ENCODE measurements around the gene PHB1. TPM values are rescaled to one million over a fixed set of nuclear protein-coding genes. Genes with fewer than 3 reads are reported as not detected.
A peak's percentile ranks its signal among the peaks of the same experiment; 100 is the strongest.

Gene PHB1
- total RNA-seq, 5 donors from 2014 or later (not counting 1 experiment from before 2014, with no cell fraction given) = 49.4 to 84.6 (median 74.7) TPM

DNA sequence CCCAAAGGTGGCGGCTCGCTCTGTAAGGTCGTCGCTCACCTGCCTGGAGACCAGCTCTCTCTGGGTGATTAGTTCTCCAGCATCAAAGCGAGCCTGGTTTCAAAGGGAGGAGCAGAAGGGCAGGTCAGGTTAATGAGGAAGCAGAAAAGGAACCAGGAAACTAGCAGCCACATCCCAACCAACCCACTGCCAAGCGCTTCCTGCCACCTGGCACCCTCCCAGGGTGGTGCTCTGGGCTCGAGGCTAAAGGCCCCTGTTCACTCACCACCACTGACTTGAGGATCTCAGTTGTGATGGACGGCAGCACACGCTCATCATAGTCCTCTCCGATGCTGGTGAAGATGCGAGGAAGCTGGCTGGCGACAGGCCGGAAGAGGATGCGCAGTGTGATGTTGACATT lies 5.6 kb downstream of the PHB1 start:
- peak overlapping the region in 1 of 2 donors; percentile 22 for H3K27ac Mint-ChIP-seq

DNA sequence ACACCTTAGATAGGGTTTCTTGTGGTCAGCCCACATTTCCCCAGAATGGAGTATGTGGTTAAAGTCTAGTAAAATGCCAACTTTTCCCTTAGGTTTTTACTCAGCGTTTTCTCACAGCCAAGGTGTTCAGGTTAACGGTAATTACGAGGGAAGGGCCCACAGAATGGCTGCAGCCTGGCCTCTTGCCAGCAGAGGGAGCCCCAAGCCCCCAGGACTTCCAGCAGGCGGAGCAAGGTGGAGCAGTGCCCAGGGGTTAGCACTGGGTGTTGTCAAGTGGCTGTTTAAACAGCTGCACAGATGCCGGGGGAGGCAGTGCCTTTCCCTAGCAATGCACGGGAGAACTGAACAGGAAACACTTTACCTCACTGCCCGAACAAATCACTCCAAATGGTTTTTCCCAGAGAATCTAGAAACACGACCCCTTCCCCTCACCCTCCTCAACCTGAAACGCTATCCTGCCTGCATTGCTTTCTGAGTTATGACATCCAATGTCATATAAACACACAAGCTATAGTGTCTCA lies 6.6 kb downstream of the PHB1 start:
- Mint-ChIP-seq H3K4me1 (peaks cover 32 to 38% (median 36%) of the 10 kb centered on the region in 3 donors), H3K36me3 (peaks cover 71% of the 10 kb centered on the region), H3K27ac (peak overlapping the region in 1 of 2 donors; percentile 61), H3K9me3 (no peaks in the 10 kb centered on the region), H3K27me3 (no peaks in the 10 kb centered on the region), H3K4me3 (no peak overlapping the region)
- Histone ChIP-seq H3K9me3 (no peaks in the 10 kb centered on the region), H3K4me3 (ENCODE audit: control insufficient read depth in 1 of 2, extremely low read depth in 1 of 2, low read length in 1 of 2) (no peak overlapping the region), H3K4me1 (ENCODE audit: control insufficient read depth in 1 of 2, extremely low read depth in 1 of 2, insufficient read depth in 2 of 2, low read length in 2 of 2) (peaks cover 3 to 35% of the 10 kb centered on the region in 2 experiments), H3K27ac (ENCODE audit: low read length) (no peak overlapping the region), H3K27me3 (replicated peaks in 1 of 2; ENCODE audit: control insufficient read depth in 2 of 2, extremely low read depth in 1 of 2, insufficient read depth in 2 of 2, low read length in 1 of 2) (no peaks in the 10 kb centered on the region), H3K36me3 (ENCODE audit: control insufficient read depth in 2 of 2, extremely low read depth in 1 of 2, insufficient read depth in 1 of 2, low read length in 1 of 2) (peaks cover 17 to 90% of the 10 kb centered on the region in 2 donors)
- POLR2A ChIA-PET = interaction anchor here in 1 of 2 donors (1.1 kb wide), 1 partner anchor 150 kb away, joined by 3 read pairs; no protein-coding TSS in a partner anchor
- CTCF ChIA-PET = interaction anchor here (0.6 to 1.9 kb wide), 9 partner anchors 10 to 149 kb away, joined by 3 to 19 read pairs (median 3); no protein-coding TSS in a partner anchor
- ATAC-seq (replicated peaks in 1 of 4) = peak; percentile 94 to 99 (median 96)
- WGBS (ENCODE audit: insufficient coverage) = 20% methylated on average over 9 of the region's 9 CpGs
- DNase-seq = peak; percentile 62 to 89 (median 79)

More for the DNA sequence above, 5.6 kb downstream of the PHB1 start:
- Mint-ChIP-seq H3K36me3 (peaks cover 63% of the 10 kb centered on the region), H3K4me3 (no peak overlapping the region), H3K9me3 (no peaks in the 10 kb centered on the region), H3K4me1 (peaks cover 29 to 35% (median 34%) of the 10 kb centered on the region in 3 donors), H3K27me3 (no peaks in the 10 kb centered on the region)
- no peaks in the 10 kb centered on the region for H3K27me3 ChIP-seq (replicated peaks in 1 of 2; ENCODE audit: control insufficient read depth in 2 of 2, extremely low read depth in 1 of 2, insufficient read depth in 2 of 2, low read length in 1 of 2)
- no peak for DNase-seq
- no peaks in the 10 kb centered on the region for H3K9me3 ChIP-seq
- CTCF ChIA-PET = interaction anchor here (0.6 to 1.9 kb wide), 4 partner anchors 78 to 148 kb away, joined by 3 to 10 read pairs (median 3); no protein-coding TSS in a partner anchor
- peaks cover 13 to 85% of the 10 kb centered on the region in 2 donors for H3K36me3 ChIP-seq (ENCODE audit: control insufficient read depth in 2 of 2, extremely low read depth in 1 of 2, insufficient read depth in 1 of 2, low read length in 1 of 2)
- peaks cover 7 to 31% of the 10 kb centered on the region in 2 experiments for H3K4me1 ChIP-seq (ENCODE audit: control insufficient read depth in 1 of 2, extremely low read depth in 1 of 2, insufficient read depth in 2 of 2, low read length in 2 of 2)
- ATAC-seq (replicated peaks in 1 of 4) = no peak
- H3K4me3 ChIP-seq (ENCODE audit: control insufficient read depth in 1 of 2, extremely low read depth in 1 of 2, low read length in 1 of 2) = no peak overlapping the region
- no peak overlapping the region for H3K27ac ChIP-seq (ENCODE audit: low read length)
- WGBS (ENCODE audit: insufficient coverage) = 90% methylated on average over 12 of the region's 14 CpGs
- POLR2A ChIA-PET = interaction anchor here in 1 of 2 donors (0.5 kb wide), 1 partner anchor 128 kb away, joined by 5 read pairs; no protein-coding TSS in a partner anchor

DNA sequence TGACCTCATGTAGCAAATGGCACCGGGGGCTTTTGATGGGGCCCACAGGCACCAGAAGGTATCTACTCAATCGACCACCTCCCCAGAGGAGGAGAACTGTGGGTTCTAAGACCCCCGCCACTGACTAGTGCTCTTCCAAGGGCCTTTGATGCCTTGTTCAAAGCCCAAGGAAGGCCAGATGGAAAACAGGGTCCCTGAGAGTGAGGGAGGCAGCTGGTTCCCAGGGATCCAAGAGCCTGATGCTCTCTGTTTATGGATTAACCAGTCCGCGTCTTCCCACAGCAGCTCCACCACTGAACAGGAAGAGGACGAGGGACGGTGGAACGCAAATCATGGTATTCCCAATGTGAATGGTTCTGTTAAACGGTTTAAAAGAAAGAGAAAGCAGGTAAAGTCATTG lies 7.6 kb downstream of the PHB1 start:
- POLR2A ChIA-PET = no interaction called here
- Mint-ChIP-seq H3K9me3 (no peaks in the 10 kb centered on the region), H3K27ac (no peak overlapping the region), H3K27me3 (no peaks in the 10 kb centered on the region), H3K4me3 (no peak overlapping the region), H3K4me1 (peaks cover 31 to 42% (median 35%) of the 10 kb centered on the region in 3 donors), H3K36me3 (peaks cover 75% of the 10 kb centered on the region)
- CTCF ChIA-PET = interaction anchor here (0.7 to 1.9 kb wide), 5 partner anchors 10 to 150 kb away, joined by 3 to 19 read pairs (median 7); no protein-coding TSS in a partner anchor
- Histone ChIP-seq H3K4me1 (ENCODE audit: control insufficient read depth in 1 of 2, extremely low read depth in 1 of 2, insufficient read depth in 2 of 2, low read length in 2 of 2) (peaks cover 3 to 45% of the 10 kb centered on the region in 2 experiments), H3K4me3 (ENCODE audit: control insufficient read depth in 1 of 2, extremely low read depth in 1 of 2, low read length in 1 of 2) (no peak overlapping the region), H3K27me3 (replicated peaks in 1 of 2; ENCODE audit: control insufficient read depth in 2 of 2, extremely low read depth in 1 of 2, insufficient read depth in 2 of 2, low read length in 1 of 2) (no peaks in the 10 kb centered on the region), H3K9me3 (no peaks in the 10 kb centered on the region), H3K36me3 (ENCODE audit: control insufficient read depth in 2 of 2, extremely low read depth in 1 of 2, insufficient read depth in 1 of 2, low read length in 1 of 2) (peaks cover 17 to 84% of the 10 kb centered on the region in 2 donors), H3K27ac (ENCODE audit: low read length) (no peak overlapping the region)
- DNase-seq (no peak), ATAC-seq (replicated peaks in 1 of 4) (no peak)
- WGBS (ENCODE audit: insufficient coverage) = 95% methylated on average over 3 of the region's 9 CpGs

DNA sequence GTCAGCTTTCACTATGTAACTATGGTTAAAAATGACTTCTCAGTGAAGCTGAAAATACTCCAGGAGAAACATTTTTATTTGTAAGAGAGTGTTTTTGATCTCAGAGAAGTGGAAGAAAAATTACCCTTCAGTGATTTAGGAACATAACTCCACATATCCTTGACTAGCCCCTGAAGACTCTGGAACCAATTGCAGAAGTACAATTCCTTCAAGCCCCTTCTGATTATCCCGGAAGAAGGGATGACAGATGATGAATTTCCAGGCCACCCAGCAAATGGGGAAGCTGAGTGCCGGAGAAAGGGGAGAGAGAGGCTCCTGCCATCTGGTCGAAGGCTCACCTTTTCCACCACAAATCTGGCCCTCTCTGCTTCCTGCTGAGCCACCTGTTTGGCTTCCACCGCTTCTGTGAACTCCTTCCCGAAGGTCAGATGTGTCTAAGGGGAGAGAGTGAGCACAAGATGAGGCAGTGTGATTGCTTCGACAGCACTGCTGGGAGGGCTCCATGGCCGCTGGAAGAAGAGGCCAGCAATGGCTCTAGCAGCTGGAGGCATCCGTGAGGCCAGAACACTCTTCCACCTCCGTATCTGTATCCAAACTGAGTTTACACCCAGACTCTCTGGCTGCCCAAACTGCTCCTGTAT lies 8.1 kb downstream of the PHB1 start:
- WGBS (ENCODE audit: insufficient coverage) = 95% methylated on average over 3 of the region's 9 CpGs
- Mint-ChIP-seq H3K27me3 (no peaks in the 10 kb centered on the region), H3K4me3 (no peak overlapping the region), H3K9me3 (no peaks in the 10 kb centered on the region), H3K27ac (peak overlapping the region in 1 of 2 donors; percentile 3), H3K36me3 (peaks cover 73% of the 10 kb centered on the region), H3K4me1 (peaks cover 28 to 39% (median 29%) of the 10 kb centered on the region in 3 donors)
- Histone ChIP-seq H3K36me3 (ENCODE audit: control insufficient read depth in 2 of 2, extremely low read depth in 1 of 2, insufficient read depth in 1 of 2, low read length in 1 of 2) (peaks cover 17 to 79% of the 10 kb centered on the region in 2 donors), H3K4me3 (ENCODE audit: control insufficient read depth in 1 of 2, extremely low read depth in 1 of 2, low read length in 1 of 2) (no peak overlapping the region), H3K27me3 (replicated peaks in 1 of 2; ENCODE audit: control insufficient read depth in 2 of 2, extremely low read depth in 1 of 2, insufficient read depth in 2 of 2, low read length in 1 of 2) (no peaks in the 10 kb centered on the region), H3K27ac (ENCODE audit: low read length) (no peak overlapping the region), H3K9me3 (no peaks in the 10 kb centered on the region), H3K4me1 (ENCODE audit: control insufficient read depth in 1 of 2, extremely low read depth in 1 of 2, insufficient read depth in 2 of 2, low read length in 2 of 2) (peaks cover 3 to 48% of the 10 kb centered on the region in 2 experiments)
- CTCF ChIA-PET = interaction anchor here in 1 of 2 donors (0.6 to 1.1 kb wide), 2 partner anchors 38 to 99 kb away, joined by 3 to 7 read pairs; no protein-coding TSS in a partner anchor
- POLR2A ChIA-PET = no interaction called here
- no peak for ATAC-seq (replicated peaks in 1 of 4)
- DNase-seq = no peak

DNA sequence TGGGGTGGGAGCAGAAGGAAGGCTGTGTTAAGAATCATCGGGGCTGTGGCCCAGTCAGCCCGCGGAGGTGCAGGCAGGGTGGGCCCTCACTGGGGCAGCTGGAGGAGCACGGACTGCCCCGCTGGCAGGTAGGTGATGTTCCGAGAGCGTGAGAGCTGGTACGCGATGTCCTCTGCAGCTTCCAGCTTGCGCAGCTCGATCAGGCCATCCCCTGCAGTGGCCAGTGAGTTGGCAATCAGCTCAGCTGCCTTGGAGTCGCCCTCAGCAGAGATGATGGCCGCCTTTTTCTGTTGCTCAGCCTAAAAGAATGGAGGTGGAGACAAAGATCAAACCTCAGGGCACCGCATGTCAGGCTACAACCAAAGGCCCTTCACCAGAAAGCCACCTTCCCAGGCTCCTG lies 9.8 kb downstream of the PHB1 start:
- Mint-ChIP-seq H3K27me3 (no peaks in the 10 kb centered on the region), H3K36me3 (peaks cover 65% of the 10 kb centered on the region), H3K27ac (peak overlapping the region in 1 of 2 donors; percentile 78), H3K9me3 (no peaks in the 10 kb centered on the region), H3K4me3 (no peak overlapping the region), H3K4me1 (peaks cover 28 to 38% (median 28%) of the 10 kb centered on the region in 3 donors)
- no peaks in the 10 kb centered on the region for H3K27me3 ChIP-seq (replicated peaks in 1 of 2; ENCODE audit: control insufficient read depth in 2 of 2, extremely low read depth in 1 of 2, insufficient read depth in 2 of 2, low read length in 1 of 2)
- 92% methylated on average over 13 of the region's 14 CpGs for WGBS (ENCODE audit: insufficient coverage)
- POLR2A ChIA-PET = no interaction called here
- no peaks in the 10 kb centered on the region for H3K9me3 ChIP-seq
- peaks cover 3 to 48% of the 10 kb centered on the region in 2 experiments for H3K4me1 ChIP-seq (ENCODE audit: control insufficient read depth in 1 of 2, extremely low read depth in 1 of 2, insufficient read depth in 2 of 2, low read length in 2 of 2)
- H3K4me3 ChIP-seq (ENCODE audit: control insufficient read depth in 1 of 2, extremely low read depth in 1 of 2, low read length in 1 of 2) = no peak overlapping the region
- CTCF ChIA-PET = no interaction called here
- H3K36me3 ChIP-seq (ENCODE audit: control insufficient read depth in 2 of 2, extremely low read depth in 1 of 2, insufficient read depth in 1 of 2, low read length in 1 of 2) = peaks cover 17 to 64% of the 10 kb centered on the region in 2 donors
- no peak for ATAC-seq (replicated peaks in 1 of 4)
- peak overlapping the region; percentile 52 for H3K27ac ChIP-seq (ENCODE audit: low read length)
- DNase-seq = no peak

DNA sequence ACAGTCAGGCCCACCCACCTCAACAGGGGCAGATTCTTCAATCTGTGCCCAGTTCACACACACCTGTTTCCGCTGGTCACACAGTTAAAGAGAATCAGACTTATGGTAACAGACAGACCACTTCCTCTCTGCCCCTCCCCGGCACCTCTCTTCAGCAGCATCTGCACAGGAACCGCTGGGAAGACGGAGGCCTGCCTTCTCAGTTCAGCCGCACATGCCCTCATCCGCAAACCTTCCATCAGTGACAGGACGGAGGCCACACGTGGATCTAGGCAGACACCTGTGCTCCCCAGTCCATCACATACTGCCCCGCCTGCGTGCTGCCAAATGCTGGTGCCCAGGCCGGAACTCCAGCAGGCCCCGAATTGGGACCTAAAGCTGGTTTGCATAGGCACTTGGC lies 10.3 kb downstream of the PHB1 start:
- ATAC-seq (replicated peaks in 1 of 4) = peak in 3 of 4 experiments; percentile 44 to 58 (median 57)
- Histone ChIP-seq H3K4me1 (ENCODE audit: control insufficient read depth in 1 of 2, extremely low read depth in 1 of 2, insufficient read depth in 2 of 2, low read length in 2 of 2) (peaks cover 3 to 48% of the 10 kb centered on the region in 2 experiments), H3K36me3 (ENCODE audit: control insufficient read depth in 2 of 2, extremely low read depth in 1 of 2, insufficient read depth in 1 of 2, low read length in 1 of 2) (peaks cover 17 to 59% of the 10 kb centered on the region in 2 donors), H3K27ac (ENCODE audit: low read length) (peak overlapping the region; percentile 52), H3K27me3 (replicated peaks in 1 of 2; ENCODE audit: control insufficient read depth in 2 of 2, extremely low read depth in 1 of 2, insufficient read depth in 2 of 2, low read length in 1 of 2) (no peaks in the 10 kb centered on the region), H3K9me3 (no peaks in the 10 kb centered on the region), H3K4me3 (ENCODE audit: control insufficient read depth in 1 of 2, extremely low read depth in 1 of 2, low read length in 1 of 2) (no peak overlapping the region)
- 28% methylated on average over 6 of the region's 12 CpGs for WGBS (ENCODE audit: insufficient coverage)
- peaks cover 28 to 38% (median 28%) of the 10 kb centered on the region in 3 donors for H3K4me1 Mint-ChIP-seq
- peak overlapping the region in 1 of 3 donors; percentile 45 for H3K4me3 Mint-ChIP-seq
- H3K36me3 Mint-ChIP-seq = peaks cover 65% of the 10 kb centered on the region
- DNase-seq = peak in 21 of 35 experiments; percentile 13 to 57 (median 37)
- POLR2A ChIA-PET = no interaction called here
- CTCF ChIA-PET = no interaction called here
- H3K27me3 Mint-ChIP-seq = no peaks in the 10 kb centered on the region
- H3K27ac Mint-ChIP-seq = peak overlapping the region; percentile 78 to 79
- H3K9me3 Mint-ChIP-seq = no peaks in the 10 kb centered on the region

Data from T-cell (primary cell).